HepG2 (cell line): ENCODE results near the gene BCAM. TPM values are rescaled to one million over a fixed set of nuclear protein-coding genes. Genes with fewer than 3 reads are reported as not detected.
A peak's percentile ranks its signal among the peaks of the same experiment; 100 is the strongest.

Experiments
- ATF4 ChIP-seq, 2 experiments: fragments of 450-650 bp in 1 of 2; sonication (generic) in 1 of 2; formaldehyde crosslinking; IDR thresholded peaks; 2 replicates each; pipeline versions ENCODE4 v1.5.0 to v1.8.0; 2020 to 2022; ENCODE audit warnings: mild to moderate bottlenecking in 1 of 2, missing genetic modification reagents in 1 of 2
- DPF2 ChIP-seq: sonication (generic); formaldehyde crosslinking; IDR thresholded peaks from 2 replicates; pipeline ENCODE4 v1.4.0; 2020; ENCODE audit warnings: mild to moderate bottlenecking, low read depth, missing genetic modification reagents, borderline replicate concordance
- GTF2F1 ChIP-seq: fragments of 150-350 bp; IDR thresholded peaks from 2 replicates; pipeline ENCODE4 v1.6.1; 2014; ENCODE audit warnings: low read length
- HOMEZ ChIP-seq: IDR thresholded peaks from 2 replicates; pipeline ENCODE4 v1.6.1; 2016; ENCODE audit warnings: low read depth
- HOXA5 ChIP-seq: sonication (generic); formaldehyde crosslinking; IDR thresholded peaks from 2 replicates; pipeline ENCODE4 v1.4.0; 2020; ENCODE audit warnings: missing genetic modification reagents
- KLF6 ChIP-seq: IDR thresholded peaks from 2 replicates; pipeline ENCODE4 v1.8.0; 2016; ENCODE audit warnings: missing biosample characterization, missing genetic modification reagents
- LBX2 ChIP-seq: sonication (generic); formaldehyde crosslinking; IDR thresholded peaks from 2 replicates; pipeline ENCODE4 v1.5.0; 2020; ENCODE audit warnings: missing genetic modification reagents, mild to moderate bottlenecking, borderline replicate concordance
- MED1 ChIP-seq: sonication (generic); formaldehyde crosslinking; IDR thresholded peaks from 2 replicates; pipeline ENCODE4 v1.4.0; 2020; ENCODE audit warnings: missing genetic modification reagents
- MED8 ChIP-seq: sonication (generic); formaldehyde crosslinking; IDR thresholded peaks from 2 replicates; pipeline ENCODE4 v1.8.1; 2023; ENCODE audit warnings: mild to moderate bottlenecking, missing genetic modification reagents; ENCODE audit not compliant: insufficient replicate concordance
- NR2F6 ChIP-seq, 2 experiments: IDR thresholded peaks; 2 replicates each; pipeline ENCODE4 v1.6.1; 2016; ENCODE audit warnings: antibody characterized with exemption in 1 of 2, mild to moderate bottlenecking in 1 of 2
- RFXANK ChIP-seq: IDR thresholded peaks from 2 replicates; pipeline ENCODE4 v1.6.1; 2016
- TAF15 ChIP-seq: fragments of 200-400 bp; formaldehyde crosslinking; IDR thresholded peaks from one replicate; pipeline ENCODE4 v1.6.1; 2018; ENCODE audit warnings: mild to moderate bottlenecking, low read depth, low read length; ENCODE audit not compliant: poor library complexity, severe bottlenecking
- TBX2 ChIP-seq: sonication (generic); formaldehyde crosslinking; IDR thresholded peaks from 2 replicates; pipeline ENCODE4 v1.5.0; 2020; ENCODE audit warnings: missing genetic modification reagents, mild to moderate bottlenecking, borderline replicate concordance
- TFAP4 ChIP-seq: sonication (generic); IDR thresholded peaks from 2 replicates; pipeline ENCODE4 v1.6.1; 2016; ENCODE audit warnings: low read depth, borderline replicate concordance
- ZGPAT ChIP-seq: IDR thresholded peaks from 2 replicates; pipeline ENCODE4 v1.6.1; 2016; ENCODE audit warnings: mild to moderate bottlenecking
- ZNF12 ChIP-seq: sonication (generic); formaldehyde crosslinking; IDR thresholded peaks from 2 replicates; pipeline ENCODE4 v1.5.0; 2020; ENCODE audit warnings: missing genetic modification reagents
- ZNF17 ChIP-seq: sonication (generic); formaldehyde crosslinking; IDR thresholded peaks from 2 replicates; pipeline ENCODE4 v1.5.0; 2020; ENCODE audit warnings: mild to moderate bottlenecking, missing genetic modification reagents
- ZNF329 ChIP-seq: sonication (generic); formaldehyde crosslinking; IDR thresholded peaks from 2 replicates; pipeline ENCODE4 v1.9.0; 2021; ENCODE audit warnings: low read depth, mild to moderate bottlenecking, missing genetic modification reagents
- ZNF33B ChIP-seq: sonication (generic); formaldehyde crosslinking; IDR thresholded peaks from 2 replicates; pipeline ENCODE4 v1.5.1; 2020; ENCODE audit warnings: mild to moderate bottlenecking, missing genetic modification reagents
- ZNF414 ChIP-seq: sonication (generic); formaldehyde crosslinking; IDR thresholded peaks from 2 replicates; pipeline ENCODE4 v1.5.0; 2020; ENCODE audit warnings: missing genetic modification reagents
- ZNF496 ChIP-seq: sonication (generic); formaldehyde crosslinking; IDR thresholded peaks from 2 replicates; pipeline ENCODE4 v1.8.1; 2023; ENCODE audit warnings: mild to moderate bottlenecking, moderate library complexity, missing genetic modification reagents; ENCODE audit not compliant: insufficient replicate concordance
- ZNF556 ChIP-seq: sonication (generic); formaldehyde crosslinking; IDR thresholded peaks from 2 replicates; pipeline ENCODE4 v1.4.0; 2020; ENCODE audit warnings: mild to moderate bottlenecking, missing genetic modification reagents, borderline replicate concordance
- polyA plus RNA-seq, 8 experiments: library from polyadenylated mRNA; depleted of rRNA in 3 of 8; stranded (reverse) in 7 of 8; unstranded in 1 of 8; fragments of >200 nt; fragmentation: Illumina TruSeq in 4 of 8; extraction: Trizol in 4 of 8; gene quantifications; 2 replicates each; pipeline versions ENCODE4 v1.2.1 to v1.2.3, GENCODE V29; 2011 to 2016; ENCODE audit warnings: low read depth in 4 of 8, missing spikeins in 1 of 8, mixed read lengths in 1 of 8; ENCODE audit not compliant: insufficient read depth in 1 of 8
- total RNA-seq, 5 experiments: library from RNA; depleted of rRNA; stranded (reverse); fragments of >200 nt; fragmentation: Illumina TruSeq; extraction: Trizol; gene quantifications; 2 replicates each; pipeline ENCODE4 v1.2.3, GENCODE V29; 2016; ENCODE audit warnings: low read depth in 1 of 5

BCAM gene
- total and polyA plus RNA-seq, 2 of the 13 experiments (the other 11 are each of a cell fraction or from before 2014, with no cell fraction given): 51.2 to 62.7 TPM

- TF ChIP-seq NR2F6 (IDR thresholded peaks at IDR 0.05) (peak; percentile 65; the same call in 1 of the 2 replicates), NR2F6 (CRISPR knock-in tag; IDR thresholded peaks at IDR 0.05) (0 out of 2 replicates have a peak, but pooled peaks have one; percentile 59), LBX2 (CRISPR knock-in tag) (no peak), TFAP4 (peak; percentile 79), ZNF329 (CRISPR knock-in tag) (no peak), ZNF33B (no peak), DPF2 (peak; percentile 91), ATF4 (CRISPR knock-in tag; IDR thresholded peaks at IDR 0.05) (no peak), ZNF556 (CRISPR knock-in tag) (no peak; the same call in 1 of the 2 replicates), ZNF496 (no peak), ZNF17 (CRISPR knock-in tag) (no peak), MED8 (peak; percentile 64), ZNF414 (CRISPR knock-in tag) (no peak), GTF2F1 (no peak), ZNF12 (0 out of 2 replicates have a peak, but pooled peaks have one; percentile 21), HOMEZ (CRISPR knock-in tag) (no peak; the same call in 1 of the 2 replicates), TBX2 (CRISPR knock-in tag) (peak; percentile 65; the same call in 1 of the 2 replicates), HOXA5 (CRISPR knock-in tag) (no peak), MED1 (CRISPR knock-in tag) (peak; percentile 86), ZGPAT (CRISPR knock-in tag) (no peak; the same call in 1 of the 2 replicates), KLF6 (no peak), RFXANK (CRISPR knock-in tag) (no peak), TAF15 (no peak)
Measured at GRCh38 chr19:44796701-44797115, 12.2 kb upstream of the BCAM start (continued).
